Measurements from ENCODE around the gene CST7.

- TF ChIP-seq CTCF (IDR thresholded peaks at IDR 0.05; ENCODE audit: insufficient read depth, low read depth, low read length) = no peak
- TF ChIP-seq EZH2 (IDR thresholded peaks at IDR 0.05; ENCODE audit: insufficient read depth, low read length) = no peak
Observed at GRCh38 chr20:24933266-24933908, 15.7 kb upstream of the CST7 start.
